Activated CD4-positive, alpha-beta T cell treated with anti-CD3 and anti-CD28 coated beads for 1 hour (primary cell): ENCODE measurements around the gene DEPDC1B.
"Not testable (repeated sequence)": the region's sequence is repeated elsewhere in the genome, so short reads cannot be mapped to it uniquely, and the experiment has no call there.

Source experiments
- DNase-seq: peaks from one replicate; pipeline ENCODE4 v3.0.0-alpha.2; 2020

Gene DEPDC1B

GRCh38 chr5:60638300-60638699 lies 61.7 kb downstream of the DEPDC1B start:
- DNase-seq: no peak

GRCh38 chr5:60636644-60637043 lies 63.3 kb downstream of the DEPDC1B start:
- DNase-seq: no peak

- DNase-seq: no peak
Measured at GRCh38 chr5:60636001-60636400, 64.0 kb downstream of the DEPDC1B start.

- DNase-seq: no peak
Measured at GRCh38 chr5:60634051-60634450, 65.9 kb downstream of the DEPDC1B start.

GRCh38 chr5:60633341-60633740 lies 66.6 kb downstream of the DEPDC1B start:
- DNase-seq: no peak

- no peak for DNase-seq
Measured at GRCh38 chr5:60632153-60632552, 67.8 kb downstream of the DEPDC1B start.

- no peak for DNase-seq
Measured at GRCh38 chr5:60630836-60631235, 69.1 kb downstream of the DEPDC1B start.

GRCh38 chr5:60630179-60630578 lies 69.8 kb downstream of the DEPDC1B start:
- DNase-seq: no peak

- DNase-seq: not testable (repeated sequence)
Measured at GRCh38 chr5:60624875-60625274, 75.1 kb downstream of the DEPDC1B start.

- DNase-seq: not testable (repeated sequence)
Measured at GRCh38 chr5:60620752-60621151, 79.2 kb downstream of the DEPDC1B start.

- no peak for DNase-seq
Measured at GRCh38 chr5:60613826-60614225, 86.1 kb downstream of the DEPDC1B start.

- DNase-seq: no peak
Measured at GRCh38 chr5:60611099-60611740, 88.7 kb downstream of the DEPDC1B start.

GRCh38 chr5:60604771-60605170 lies 95.2 kb downstream of the DEPDC1B start:
- DNase-seq: no peak

- DNase-seq: no peak
Measured at GRCh38 chr5:60598424-60598823, 101.5 kb downstream of the DEPDC1B start.

- no peak for DNase-seq
Measured at GRCh38 chr5:60597572-60598320, 102.2 kb downstream of the DEPDC1B start.

GRCh38 chr5:60594715-60595477 lies 105.1 kb downstream of the DEPDC1B start:
- DNase-seq: no peak

GRCh38 chr5:60590172-60590571 lies 109.8 kb downstream of the DEPDC1B start:
- DNase-seq: no peak

GRCh38 chr5:60587312-60587711 lies 112.7 kb downstream of the DEPDC1B start:
- DNase-seq: not testable (repeated sequence)

- no peak for DNase-seq
Measured at GRCh38 chr5:60586307-60586901, 113.6 kb downstream of the DEPDC1B start.

- no peak for DNase-seq
Measured at GRCh38 chr5:60585618-60586017, 114.3 kb downstream of the DEPDC1B start.

- no peak for DNase-seq
Measured at GRCh38 chr5:60584304-60584703, 115.7 kb downstream of the DEPDC1B start.

- no peak for DNase-seq
Measured at GRCh38 chr5:60583616-60584015, 116.3 kb downstream of the DEPDC1B start.

- no peak for DNase-seq
Measured at GRCh38 chr5:60578315-60578714, 121.7 kb downstream of the DEPDC1B start.
